Measurements from ENCODE around the gene DNPH1.

GRCh38 chr6:43187821-43188220, 41.5 kb downstream of the DNPH1 start:
- TF ChIP-seq POLR2A (IDR thresholded peaks at IDR 0.05) (no peak), CTCF (IDR thresholded peaks at IDR 0.05) (no peak), EP300 (IDR thresholded peaks at IDR 0.05) (no peak)

Data from ovary (tissue), 3 donors.